Stimulated activated naive CD4-positive, alpha-beta T cell (primary cell): ENCODE results near the gene CFAP126.
"Not testable (repeated sequence)": the region's sequence is repeated elsewhere in the genome, so short reads cannot be mapped to it uniquely, and the experiment has no call there.

Experiments used
- DNase-seq, 6 experiments: peaks; one replicate each; lab custom pipeline; 2025; lab: John Stamatoyannopoulos, UW

The CFAP126 gene, protein sequence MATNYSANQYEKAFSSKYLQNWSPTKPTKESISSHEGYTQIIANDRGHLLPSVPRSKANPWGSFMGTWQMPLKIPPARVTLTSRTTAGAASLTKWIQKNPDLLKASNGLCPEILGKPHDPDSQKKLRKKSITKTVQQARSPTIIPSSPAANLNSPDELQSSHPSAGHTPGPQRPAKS

DNA sequence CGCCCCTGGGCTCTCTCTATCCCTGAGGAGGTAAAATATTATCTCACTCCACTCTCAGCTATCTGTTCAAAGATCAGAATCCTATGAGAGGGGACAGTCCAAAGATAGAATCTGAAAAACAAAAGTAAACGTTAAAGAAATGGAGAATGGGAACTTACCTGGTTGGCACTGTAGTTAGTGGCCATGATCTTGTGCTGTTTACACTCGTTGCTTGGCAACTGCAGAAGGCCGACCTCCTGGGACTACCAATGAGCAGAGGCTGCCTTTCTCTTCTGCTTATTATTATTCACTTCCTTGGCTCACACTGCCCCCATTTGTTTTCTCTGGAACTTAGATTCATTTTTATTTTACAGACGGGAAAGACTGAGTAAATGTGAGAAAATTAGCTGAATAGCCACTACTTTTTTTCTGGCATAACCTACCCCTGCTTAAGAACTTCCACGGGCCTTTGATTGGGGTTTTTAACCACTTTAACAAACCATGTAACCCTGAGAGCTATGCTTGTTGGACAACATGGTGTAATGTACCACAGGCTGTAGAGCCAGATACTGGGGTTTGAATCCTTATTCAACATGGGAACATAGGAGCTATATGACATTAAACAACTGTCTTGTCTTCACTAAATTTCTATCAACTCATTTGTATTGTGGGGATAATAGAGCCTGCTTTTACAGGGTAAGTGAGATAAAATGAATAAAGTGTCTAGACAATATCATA is at the start of gene CFAP126:
CFAP126 (minus strand) TSS at position 193 of the 717 bp plus-strand sequence; CDS start at position 185, 8 bp downstream.
- peak in 5 of 6 experiments; percentile 41 to 58 (median 55) for DNase-seq

DNA sequence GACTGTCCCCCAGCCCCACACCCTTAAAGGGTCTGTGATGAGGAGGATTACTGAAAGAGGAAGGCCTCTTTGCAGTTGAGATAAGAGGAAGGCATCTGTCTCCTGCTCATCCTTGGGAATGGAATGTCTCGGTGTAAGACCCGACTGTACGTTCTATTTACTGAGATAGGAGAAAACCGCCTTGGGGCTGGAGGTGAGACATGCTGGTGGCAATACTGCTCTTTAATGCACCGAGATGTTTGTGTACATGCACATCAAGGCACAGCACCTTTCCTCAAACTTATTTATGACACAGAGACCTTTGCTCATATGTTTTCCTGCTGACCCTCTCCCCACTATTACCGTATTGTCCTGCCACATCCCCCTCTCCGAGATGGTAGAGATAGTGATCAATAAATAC is 45.4 kb upstream of the CFAP126 start:
- DNase-seq = not testable (repeated sequence)

DNA sequence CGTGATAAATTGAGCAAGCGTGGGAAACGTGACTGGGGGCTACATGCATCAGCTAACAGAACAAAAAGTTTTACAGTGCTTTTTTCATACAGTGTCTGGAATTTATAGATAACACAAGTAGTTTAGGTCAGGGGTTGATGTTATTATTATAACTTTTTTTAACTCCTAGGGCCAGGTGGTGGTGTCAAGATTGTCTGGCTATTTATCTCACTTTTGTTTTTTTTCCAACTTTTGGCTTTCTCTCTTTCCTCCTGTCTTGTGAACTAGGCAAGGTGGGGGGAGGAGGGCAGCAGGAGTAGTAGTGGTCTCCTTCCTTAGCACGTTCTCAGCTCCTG is 42.9 kb upstream of the CFAP126 start:
- not testable (repeated sequence) for DNase-seq

DNA sequence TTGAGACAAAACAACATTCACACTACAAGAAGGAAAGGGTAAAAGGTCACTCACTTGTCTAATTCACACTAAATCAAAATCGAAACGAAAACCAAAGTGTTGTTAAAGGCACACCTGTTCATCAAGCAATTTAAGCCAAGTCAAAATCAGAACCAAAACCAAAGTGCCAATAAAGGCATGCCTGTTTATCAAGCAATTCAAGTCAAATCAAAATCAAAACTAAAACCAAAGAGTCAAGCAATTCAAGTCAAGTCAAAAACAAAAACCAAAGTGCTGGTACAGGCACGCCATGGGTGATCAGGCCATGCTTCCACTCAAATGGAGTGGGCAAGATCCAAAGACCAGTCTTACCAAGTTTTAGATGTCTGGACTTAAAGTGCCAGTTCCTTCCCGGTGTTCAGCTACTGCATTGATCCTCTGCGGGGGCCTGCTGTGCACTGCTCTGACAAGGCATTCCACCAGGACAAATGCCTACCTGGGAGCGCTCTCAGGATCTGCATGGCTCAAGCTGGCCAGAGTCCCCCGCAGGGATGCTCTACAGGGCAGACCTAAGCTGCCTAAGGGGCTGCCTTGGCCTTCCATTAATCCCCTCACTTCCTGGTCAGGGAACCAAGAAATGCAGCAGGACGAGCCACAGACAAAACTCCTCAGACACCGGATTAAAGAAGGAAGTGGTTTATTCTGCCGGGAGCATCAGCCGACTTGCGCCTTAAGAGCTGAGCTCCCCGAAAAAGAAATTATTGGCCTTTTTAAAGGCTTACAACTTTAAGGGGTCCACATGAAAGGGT is 42.4 kb upstream of the CFAP126 start:
- not testable (repeated sequence) for DNase-seq

DNA sequence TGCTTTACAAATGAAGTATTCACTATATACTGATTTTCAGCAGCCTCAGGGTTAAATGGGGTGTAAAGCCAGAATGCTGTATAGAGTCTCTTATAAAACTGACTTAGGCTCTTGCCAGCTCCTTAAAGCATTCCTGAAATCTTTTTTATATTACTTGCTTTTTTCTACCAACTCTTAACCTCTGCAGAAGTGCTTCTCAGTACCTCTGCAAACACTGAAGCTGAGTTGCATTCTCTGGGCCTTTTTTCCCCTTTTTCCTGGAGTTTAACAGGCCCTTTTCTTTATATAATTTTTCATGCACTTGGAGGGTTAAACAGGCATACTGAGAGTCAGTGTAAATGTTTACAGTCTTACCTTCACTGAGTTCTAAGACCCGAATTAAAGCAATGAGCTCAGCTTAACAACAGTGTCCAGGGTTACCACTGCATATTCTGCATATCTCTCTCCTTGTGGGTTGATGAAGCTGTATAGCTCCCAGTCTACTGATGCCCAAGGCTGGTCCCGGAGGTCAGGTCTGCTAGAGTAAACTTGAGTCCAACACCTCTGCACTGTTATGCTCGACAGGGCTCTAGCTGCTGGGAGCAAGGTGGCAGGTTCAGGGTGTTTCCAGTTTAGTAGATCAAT is 40.9 kb upstream of the CFAP126 start:
- DNase-seq = no peak

DNA sequence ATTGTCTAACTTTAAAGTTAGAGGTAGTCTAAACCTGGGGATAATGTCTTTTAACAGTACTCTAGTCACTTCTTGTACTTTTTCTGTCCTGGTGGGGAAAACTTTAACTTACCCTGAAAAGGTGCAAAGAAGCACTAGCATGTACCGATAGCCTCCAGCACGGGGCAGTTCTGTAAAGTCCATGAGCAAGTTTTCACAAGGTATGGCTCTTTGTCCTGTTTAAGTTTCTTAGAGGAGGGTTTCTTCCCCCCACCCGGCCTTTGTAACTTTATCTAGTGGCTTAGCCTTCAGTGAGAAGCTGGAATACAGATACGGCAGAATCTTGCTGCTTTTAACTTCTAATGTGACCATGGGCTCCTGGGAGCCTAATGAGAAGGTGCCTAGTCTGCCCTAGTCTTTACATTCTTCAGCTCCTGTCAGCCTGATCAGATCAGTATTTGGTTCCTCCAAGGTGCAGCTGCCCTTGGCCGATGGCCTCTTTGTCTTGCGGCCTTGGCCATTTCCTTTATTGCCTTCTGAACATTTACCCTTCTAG is 39.8 kb upstream of the CFAP126 start:
- no peak for DNase-seq

DNA sequence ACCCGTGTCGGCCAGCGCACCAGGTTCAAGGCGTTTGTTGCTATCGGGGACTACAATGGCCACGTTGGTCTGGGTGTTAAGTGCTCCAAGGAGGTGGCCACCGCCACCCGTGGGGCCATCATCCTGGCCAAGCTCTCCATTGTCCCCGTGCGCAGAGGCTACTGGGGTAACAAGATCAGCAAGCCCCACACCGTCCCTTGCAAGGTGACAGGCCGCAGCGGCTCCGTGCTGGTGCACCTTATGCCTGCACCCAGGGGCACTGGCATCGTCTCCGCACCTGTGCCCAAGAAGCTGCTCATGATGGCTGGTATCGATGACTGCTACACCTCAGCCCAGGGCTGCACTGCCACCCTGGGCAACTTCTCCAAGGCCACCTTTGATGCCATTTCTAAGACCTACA is 38.9 kb upstream of the CFAP126 start:
- DNase-seq = not testable (repeated sequence)

DNA sequence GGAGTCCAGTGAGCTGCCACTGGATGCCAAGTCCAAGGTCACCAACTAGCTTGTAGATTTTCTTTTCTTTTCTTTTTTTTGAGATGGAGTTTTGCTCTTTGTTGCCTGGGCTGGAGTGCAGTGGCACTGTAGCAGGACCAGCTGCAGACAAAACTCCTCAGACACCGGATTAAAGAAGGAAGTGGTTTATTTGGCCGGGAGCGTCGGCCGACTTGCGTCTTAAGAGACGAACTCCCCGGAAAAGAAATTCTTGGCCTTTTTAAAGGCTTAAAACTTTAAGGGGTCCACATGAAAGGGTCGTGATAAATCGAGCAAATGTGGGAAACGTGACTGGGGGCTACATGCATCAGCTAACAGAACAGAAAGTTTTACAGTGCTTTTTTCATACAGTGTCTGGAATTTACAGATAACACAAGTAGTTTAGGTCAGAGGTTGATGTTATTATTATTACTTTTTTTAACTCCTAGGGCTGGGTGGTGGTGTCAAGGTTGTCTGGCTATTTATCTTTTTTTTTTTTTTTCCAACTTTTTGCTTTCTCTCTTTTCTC is 36.4 kb upstream of the CFAP126 start:
- no peak for DNase-seq

DNA sequence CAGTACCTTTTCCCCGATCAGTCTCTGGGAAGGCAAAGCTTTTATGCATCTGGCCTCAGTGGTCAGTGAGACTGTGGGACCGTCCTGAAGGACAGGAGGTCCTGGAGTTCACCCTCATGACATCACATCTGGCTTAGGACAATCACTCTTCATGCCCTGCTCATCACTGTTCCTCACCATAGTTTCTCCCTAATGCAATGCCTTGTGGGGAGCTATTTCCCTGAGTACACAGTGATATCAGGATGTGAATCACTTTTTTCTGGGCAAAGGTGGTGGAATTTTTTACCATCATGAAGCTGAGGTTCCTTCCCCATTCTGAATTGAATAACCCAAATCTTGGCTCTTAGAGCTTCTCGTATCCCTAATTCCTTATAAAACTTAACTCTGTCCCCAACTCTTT is 34.8 kb upstream of the CFAP126 start:
- no peak for DNase-seq

DNA sequence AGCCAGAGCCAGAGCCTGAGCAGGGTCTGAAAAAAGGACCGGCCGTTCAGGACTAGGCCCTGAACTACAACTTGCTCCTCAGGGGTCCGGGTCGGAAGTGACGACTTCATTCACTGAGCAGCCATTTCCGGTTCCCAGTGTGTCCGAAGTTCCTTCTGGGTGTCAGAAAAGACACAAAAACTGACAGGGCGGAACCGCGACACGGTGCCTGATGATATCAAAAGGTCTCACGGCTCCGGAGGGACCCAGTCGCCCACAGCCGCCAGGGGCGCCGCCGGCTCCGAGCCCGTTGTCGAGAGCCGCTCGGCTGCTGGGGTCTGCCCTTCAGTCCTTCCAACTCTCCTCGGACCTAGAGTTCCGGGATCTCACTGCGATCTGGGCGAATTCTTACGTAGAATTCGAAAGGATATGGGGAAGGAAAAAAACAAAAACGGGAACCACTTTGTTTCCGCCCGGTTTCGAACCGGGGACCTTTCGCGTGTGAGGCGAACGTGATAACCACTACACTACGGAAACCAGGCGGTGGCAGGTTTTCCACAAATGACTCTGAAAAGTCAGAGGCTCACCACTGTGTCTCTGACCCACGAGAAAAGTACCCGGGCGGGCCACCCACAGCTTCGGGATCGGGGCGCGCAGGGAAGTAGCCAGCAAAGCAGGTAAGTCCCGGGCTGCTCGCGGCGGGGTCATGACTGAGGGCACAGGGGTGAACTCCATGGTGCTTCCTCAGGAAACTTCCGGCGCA is 31.8 kb upstream of the CFAP126 start:
- peak; percentile 90 to 97 (median 92) for DNase-seq

DNA sequence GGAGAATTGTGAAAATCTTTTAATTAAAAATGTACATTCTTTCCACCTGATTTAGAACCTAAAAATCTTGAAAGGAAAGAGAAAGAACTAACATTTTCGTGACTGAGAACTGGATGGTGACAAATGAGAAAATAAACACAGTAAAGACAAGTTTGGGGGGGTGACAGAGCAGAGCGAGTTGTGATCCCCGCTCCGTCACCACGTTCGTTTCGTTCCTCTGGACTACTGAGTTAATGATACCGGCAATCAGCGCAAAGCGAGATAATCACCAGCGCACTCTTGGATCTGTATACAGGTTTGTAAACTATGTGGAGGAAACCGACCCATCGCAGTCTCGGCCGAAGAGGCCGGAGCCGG is 31.2 kb upstream of the CFAP126 start:
- no peak for DNase-seq

DNA sequence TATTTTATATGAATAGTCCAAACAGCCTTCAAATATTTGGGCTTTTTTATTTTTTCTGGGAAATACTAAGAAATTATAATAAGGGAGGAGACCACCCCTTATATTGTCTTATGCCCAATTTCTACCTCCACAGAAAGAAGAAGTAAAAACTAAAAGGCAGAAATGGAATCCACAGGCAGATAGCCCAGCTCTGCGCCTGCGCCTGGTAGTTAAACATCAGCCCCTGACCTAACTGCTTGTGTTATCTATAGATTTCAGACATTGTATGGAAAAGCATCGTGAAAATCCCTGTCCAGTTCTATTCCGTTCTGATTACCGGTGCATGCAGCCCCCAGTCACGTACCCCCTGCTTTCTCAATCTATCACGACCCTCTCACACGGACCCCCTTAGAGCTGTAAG is 29.4 kb upstream of the CFAP126 start:
- DNase-seq = not testable (repeated sequence)

DNA sequence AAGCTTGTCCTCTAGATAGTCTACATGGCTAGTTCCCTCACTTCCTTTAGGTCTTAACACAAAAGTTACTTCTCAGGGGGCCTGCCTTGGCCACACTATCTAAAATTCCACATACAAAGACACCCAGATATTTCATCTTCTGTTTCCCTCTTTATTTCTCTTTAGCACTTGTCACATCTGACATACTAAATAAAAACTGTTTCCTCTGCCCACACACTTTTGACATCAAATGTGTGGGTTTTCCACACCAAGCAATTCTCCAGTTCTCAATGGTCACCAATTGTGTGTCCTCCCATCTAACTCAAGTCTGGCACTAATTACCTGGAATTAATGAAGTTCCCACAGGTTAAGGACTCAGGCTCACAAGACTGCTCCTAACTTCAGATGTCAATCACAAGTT is 25.5 kb upstream of the CFAP126 start:
- no peak for DNase-seq

DNA sequence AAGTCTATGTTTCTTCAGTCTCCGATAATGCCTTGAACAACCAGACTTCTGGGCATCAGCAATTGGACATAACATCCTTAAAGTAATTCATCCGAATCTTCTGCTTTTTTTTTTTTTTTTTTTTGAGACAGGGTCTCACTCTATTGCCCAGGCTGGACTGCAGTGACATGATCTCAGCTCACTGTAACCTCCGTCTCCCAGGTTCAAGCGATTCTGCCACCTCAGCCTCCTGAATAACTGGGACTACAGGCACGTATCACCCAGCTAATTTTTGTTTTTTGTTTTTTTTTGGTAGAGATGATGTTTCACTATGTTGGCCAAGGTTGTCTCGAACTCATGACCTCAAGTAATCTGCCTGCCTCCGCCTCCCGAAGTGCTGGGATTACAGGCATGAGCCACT is 23.9 kb upstream of the CFAP126 start:
- DNase-seq = no peak

DNA sequence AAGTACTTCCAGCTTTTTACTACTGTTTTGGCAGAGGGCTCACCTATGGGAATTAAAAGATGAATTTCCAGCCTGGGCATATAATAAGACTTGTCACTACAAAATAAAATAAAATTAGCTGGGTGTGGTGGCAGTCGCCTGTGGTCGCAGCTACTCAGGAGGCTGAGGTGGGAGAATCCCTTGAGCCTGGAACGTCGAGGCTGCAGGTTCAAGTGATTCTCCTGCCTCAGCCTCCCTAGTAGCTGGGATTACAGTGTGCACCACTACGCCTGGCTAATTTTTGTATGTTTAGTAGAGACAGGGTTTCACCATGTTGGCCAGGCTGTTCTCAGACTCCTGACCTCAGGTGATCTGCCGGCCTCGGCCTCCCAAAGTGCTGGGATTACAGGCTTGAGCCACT is 23.5 kb upstream of the CFAP126 start:
- DNase-seq = not testable (repeated sequence)

DNA sequence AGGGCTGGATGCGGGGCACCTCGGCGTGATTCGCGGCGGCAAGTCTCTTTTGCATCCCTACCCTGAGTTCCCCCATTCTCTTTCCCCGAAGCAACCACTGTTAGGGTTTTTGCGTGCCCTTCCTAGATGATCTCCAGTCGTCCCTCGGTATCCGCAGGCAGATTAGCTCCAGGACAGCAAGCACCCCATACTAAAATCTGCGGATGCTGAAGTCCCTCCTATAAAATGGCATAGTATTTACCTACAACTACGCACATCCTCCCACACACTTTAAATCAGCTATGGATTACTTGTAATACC is 22.8 kb upstream of the CFAP126 start:
- DNase-seq = peak in 2 of 6 experiments; percentile 39 to 57

DNA sequence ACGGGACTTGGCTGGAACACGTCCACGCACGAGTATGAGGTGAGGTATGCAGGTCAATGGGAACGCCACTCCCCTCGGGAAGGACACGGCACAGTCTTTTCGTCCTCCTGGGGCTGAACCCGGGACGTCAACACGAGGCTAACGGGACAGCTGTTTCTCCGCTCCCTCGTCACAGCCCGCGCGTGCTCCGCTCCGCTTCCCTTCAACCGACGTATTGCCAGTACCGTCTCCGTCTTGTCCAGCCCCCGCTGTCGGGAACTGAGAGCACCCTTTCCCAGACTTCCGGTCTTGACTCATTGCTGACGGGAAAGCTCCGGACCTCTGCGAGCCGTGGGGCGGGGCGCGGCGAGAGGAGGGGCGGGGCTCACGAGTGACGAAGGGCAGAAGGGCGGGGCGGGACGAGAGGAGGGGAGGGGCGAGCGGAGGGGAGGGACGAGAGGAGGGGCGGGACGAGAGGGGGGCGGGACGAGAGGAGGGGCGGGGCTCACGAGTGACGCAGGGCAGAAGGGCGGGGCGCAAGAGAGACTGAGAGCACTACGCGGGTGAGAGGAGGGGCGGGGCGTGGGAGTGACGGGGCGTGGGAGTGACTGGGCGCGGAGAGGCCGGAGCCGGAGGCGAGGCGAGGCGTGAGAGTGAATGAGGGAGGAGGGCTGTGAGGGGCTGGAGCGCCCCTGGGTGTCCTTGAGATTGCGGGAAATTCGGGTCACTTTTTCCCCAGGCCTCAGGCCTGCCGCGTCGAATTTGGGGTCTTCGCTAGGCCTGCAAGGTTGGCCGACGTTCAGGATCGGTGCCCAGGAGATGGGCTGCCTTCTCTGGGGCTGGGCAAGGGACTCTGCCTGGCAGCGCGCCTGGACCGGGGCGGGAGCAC is 22.2 kb upstream of the CFAP126 start:
- peak; percentile 90 to 96 (median 95) for DNase-seq

DNA sequence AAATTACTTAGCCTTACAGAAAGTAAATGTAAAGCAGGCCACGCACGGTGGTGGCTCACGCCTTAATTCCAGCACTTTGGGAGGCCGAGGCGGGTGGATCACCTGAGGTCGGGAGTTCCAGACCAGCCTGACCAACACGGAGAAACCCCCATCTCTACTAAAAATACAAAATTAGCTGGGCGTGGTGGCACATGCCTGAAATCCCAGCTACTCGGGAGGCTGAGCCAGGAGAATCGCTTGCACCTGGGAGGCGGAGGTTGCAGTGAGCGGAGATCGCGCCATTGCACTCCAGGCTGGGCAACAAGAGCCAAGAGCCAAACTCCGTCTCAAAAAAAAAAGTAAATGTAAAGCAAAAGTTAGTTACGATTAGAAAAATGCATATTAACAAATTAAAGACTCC is 21.5 kb upstream of the CFAP126 start:
- not testable (repeated sequence) for DNase-seq

DNA sequence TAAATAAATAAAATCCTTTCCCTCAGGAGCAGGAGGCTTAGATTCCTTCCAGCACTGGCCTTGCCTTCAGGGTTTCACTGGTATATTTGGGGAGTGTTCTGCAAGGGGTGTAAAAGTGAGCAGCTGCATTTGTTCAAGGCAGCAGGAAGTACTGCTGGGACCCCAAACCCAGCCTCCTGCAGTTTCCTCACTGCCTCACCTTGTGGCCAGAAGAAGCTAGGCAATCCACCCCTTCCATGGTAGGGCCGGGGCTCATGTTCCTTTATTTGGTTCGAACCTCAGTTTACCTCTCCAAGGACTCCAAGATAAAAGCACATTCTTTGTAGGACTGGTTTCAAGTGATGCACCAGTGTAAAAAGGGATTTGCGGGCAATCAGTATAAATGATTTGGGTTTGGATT is 21.0 kb upstream of the CFAP126 start:
- no peak for DNase-seq

DNA sequence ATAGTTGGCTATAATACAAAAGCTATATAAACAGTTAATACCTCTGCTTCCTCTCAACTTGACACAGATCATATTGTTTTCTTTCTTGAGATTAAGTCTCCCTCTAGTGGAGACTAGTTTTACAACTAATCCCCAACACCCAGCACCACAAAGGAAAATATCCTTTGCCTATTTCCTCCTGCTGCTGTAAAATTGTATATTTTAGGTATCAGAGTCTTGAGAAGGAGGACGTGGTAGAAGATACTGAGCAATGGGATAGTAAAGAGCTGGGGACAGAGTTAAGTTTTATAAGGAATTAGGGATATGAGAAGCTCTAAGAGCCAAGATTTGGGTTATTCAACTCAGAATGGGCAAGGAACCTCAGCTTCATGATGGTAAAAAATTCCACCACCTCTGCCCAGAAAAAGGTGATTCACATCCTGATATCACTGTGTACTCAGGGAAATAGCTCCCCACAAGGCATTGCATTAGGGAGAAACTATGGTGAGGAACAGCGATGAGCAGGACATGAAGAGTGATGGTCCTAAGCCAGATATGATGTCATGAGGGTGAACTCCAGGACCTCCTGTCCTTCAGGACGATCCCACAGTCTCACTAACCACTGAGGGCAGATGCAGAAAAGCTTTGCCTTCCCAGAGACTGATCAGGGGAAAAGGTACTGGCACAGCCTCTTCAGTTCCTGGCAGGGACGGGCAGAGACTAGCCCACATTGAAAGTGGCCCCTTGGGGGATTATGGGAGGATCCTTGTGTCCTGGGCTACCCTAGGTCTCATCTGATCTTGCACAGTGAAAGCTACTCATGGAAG is 14.7 kb upstream of the CFAP126 start:
- DNase-seq = peak in 3 of 6 experiments; percentile 12 to 57 (median 52)
